Neural progenitor cell (in vitro differentiated cells): Measurements from ENCODE around the gene RBM47.

Experiments used
- EZH2 ChIP-seq: fragments of 200-600 bp; sonication (generic); IDR thresholded peaks from 2 replicates; pipeline ENCODE4 v1.6.1; 2017; ENCODE audit warnings: antibody characterized with exemption, mild to moderate bottlenecking, moderate library complexity
- TF ChIP-seq, protein P1 (sequence below): fragments of 200-600 bp; sonication (generic); IDR thresholded peaks from 2 replicates; pipeline ENCODE4 v1.5.1; 2017; ENCODE audit warnings: antibody characterized with exemption, mild to moderate bottlenecking

- TF ChIP-seq, protein P1, sequence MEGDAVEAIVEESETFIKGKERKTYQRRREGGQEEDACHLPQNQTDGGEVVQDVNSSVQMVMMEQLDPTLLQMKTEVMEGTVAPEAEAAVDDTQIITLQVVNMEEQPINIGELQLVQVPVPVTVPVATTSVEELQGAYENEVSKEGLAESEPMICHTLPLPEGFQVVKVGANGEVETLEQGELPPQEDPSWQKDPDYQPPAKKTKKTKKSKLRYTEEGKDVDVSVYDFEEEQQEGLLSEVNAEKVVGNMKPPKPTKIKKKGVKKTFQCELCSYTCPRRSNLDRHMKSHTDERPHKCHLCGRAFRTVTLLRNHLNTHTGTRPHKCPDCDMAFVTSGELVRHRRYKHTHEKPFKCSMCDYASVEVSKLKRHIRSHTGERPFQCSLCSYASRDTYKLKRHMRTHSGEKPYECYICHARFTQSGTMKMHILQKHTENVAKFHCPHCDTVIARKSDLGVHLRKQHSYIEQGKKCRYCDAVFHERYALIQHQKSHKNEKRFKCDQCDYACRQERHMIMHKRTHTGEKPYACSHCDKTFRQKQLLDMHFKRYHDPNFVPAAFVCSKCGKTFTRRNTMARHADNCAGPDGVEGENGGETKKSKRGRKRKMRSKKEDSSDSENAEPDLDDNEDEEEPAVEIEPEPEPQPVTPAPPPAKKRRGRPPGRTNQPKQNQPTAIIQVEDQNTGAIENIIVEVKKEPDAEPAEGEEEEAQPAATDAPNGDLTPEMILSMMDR, result no peak
- no peak for TF ChIP-seq EZH2
These were observed 123.2 kb downstream of the RBM47 start for GRCh38 chr4:40506492-40506891.
